Measurements from ENCODE around the gene ZMIZ2.

Gene ZMIZ2

GRCh38 chr7:44797329-44798258 lies 48.9 kb downstream of the ZMIZ2 start (continued):
- TF ChIP-seq, protein P1, sequence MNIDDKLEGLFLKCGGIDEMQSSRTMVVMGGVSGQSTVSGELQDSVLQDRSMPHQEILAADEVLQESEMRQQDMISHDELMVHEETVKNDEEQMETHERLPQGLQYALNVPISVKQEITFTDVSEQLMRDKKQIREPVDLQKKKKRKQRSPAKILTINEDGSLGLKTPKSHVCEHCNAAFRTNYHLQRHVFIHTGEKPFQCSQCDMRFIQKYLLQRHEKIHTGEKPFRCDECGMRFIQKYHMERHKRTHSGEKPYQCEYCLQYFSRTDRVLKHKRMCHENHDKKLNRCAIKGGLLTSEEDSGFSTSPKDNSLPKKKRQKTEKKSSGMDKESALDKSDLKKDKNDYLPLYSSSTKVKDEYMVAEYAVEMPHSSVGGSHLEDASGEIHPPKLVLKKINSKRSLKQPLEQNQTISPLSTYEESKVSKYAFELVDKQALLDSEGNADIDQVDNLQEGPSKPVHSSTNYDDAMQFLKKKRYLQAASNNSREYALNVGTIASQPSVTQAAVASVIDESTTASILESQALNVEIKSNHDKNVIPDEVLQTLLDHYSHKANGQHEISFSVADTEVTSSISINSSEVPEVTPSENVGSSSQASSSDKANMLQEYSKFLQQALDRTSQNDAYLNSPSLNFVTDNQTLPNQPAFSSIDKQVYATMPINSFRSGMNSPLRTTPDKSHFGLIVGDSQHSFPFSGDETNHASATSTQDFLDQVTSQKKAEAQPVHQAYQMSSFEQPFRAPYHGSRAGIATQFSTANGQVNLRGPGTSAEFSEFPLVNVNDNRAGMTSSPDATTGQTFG (tag by site-specific recombination; IDR thresholded peaks at IDR 0.05; ENCODE audit: borderline replicate concordance) = no peak
- TF ChIP-seq ZNF585B (tag by site-specific recombination; IDR thresholded peaks at IDR 0.05) (no peak), ZNF658 (tag by site-specific recombination; IDR thresholded peaks at IDR 0.05) (no peak), ZNF843 (tag by site-specific recombination; IDR thresholded peaks at IDR 0.05) (peak; percentile 35; the same call in 1 of the 2 replicates), FEZF1 (tag by site-specific recombination; IDR thresholded peaks at IDR 0.05) (no peak), SP2 (tag by site-specific recombination; IDR thresholded peaks at IDR 0.05) (peak; percentile 71), ZNF785 (tag by site-specific recombination; IDR thresholded peaks at IDR 0.05) (no peak), ZFP37 (tag by site-specific recombination; IDR thresholded peaks at IDR 0.05) (no peak), ZNF449 (tag by site-specific recombination; IDR thresholded peaks at IDR 0.05) (no peak; the same call in 1 of the 2 replicates), ZNF747 (tag by site-specific recombination; IDR thresholded peaks at IDR 0.05) (no peak), ZNF791 (tag by site-specific recombination; IDR thresholded peaks at IDR 0.05) (no peak), ZNF292 (tag by site-specific recombination; IDR thresholded peaks at IDR 0.05; ENCODE audit: borderline replicate concordance, low read depth) (no peak), ZNF2 (tag by site-specific recombination; IDR thresholded peaks at IDR 0.05) (peak; percentile 33; the same call in 1 of the 2 replicates), ZNF138 (tag by site-specific recombination; IDR thresholded peaks at IDR 0.05; ENCODE audit: borderline replicate concordance) (no peak), MEIS1 (CRISPR knock-in tag; IDR thresholded peaks at IDR 0.05; ENCODE audit: borderline replicate concordance) (no peak), ZNF391 (tag by site-specific recombination; IDR thresholded peaks at IDR 0.05; ENCODE audit: borderline replicate concordance, low read depth) (0 out of 2 replicates have a peak, but pooled peaks have one; percentile 21), ZNF112 (tag by site-specific recombination; IDR thresholded peaks at IDR 0.05) (no peak), GLI2 (tag by site-specific recombination; IDR thresholded peaks at IDR 0.05; ENCODE audit: borderline replicate concordance, low read depth) (no peak), ZNF324 (tag by site-specific recombination; IDR thresholded peaks at IDR 0.05) (peak; percentile 49; the same call in 1 of the 2 replicates), ZEB2 (tag by site-specific recombination; IDR thresholded peaks at IDR 0.05) (peak; percentile 17; the same call in 1 of the 2 replicates), ZNF423 (tag by site-specific recombination; IDR thresholded peaks at IDR 0.05) (no peak), TRIM28 (IDR thresholded peaks at IDR 0.05; ENCODE audit: borderline replicate concordance, low read length) (no peak), ZSCAN16 (tag by site-specific recombination; IDR thresholded peaks at IDR 0.05) (no peak), ZNF354C (tag by site-specific recombination; IDR thresholded peaks at IDR 0.05; ENCODE audit: borderline replicate concordance, low read depth) (no peak)
- TF ChIP-seq, protein P2, sequence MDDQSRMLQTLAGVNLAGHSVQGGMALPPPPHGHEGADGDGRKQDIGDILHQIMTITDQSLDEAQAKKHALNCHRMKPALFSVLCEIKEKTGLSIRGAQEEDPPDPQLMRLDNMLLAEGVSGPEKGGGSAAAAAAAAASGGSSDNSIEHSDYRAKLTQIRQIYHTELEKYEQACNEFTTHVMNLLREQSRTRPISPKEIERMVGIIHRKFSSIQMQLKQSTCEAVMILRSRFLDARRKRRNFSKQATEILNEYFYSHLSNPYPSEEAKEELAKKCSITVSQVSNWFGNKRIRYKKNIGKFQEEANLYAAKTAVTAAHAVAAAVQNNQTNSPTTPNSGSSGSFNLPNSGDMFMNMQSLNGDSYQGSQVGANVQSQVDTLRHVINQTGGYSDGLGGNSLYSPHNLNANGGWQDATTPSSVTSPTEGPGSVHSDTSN (CRISPR knock-in tag; IDR thresholded peaks at IDR 0.05) = no peak
- TF ChIP-seq, protein P3, sequence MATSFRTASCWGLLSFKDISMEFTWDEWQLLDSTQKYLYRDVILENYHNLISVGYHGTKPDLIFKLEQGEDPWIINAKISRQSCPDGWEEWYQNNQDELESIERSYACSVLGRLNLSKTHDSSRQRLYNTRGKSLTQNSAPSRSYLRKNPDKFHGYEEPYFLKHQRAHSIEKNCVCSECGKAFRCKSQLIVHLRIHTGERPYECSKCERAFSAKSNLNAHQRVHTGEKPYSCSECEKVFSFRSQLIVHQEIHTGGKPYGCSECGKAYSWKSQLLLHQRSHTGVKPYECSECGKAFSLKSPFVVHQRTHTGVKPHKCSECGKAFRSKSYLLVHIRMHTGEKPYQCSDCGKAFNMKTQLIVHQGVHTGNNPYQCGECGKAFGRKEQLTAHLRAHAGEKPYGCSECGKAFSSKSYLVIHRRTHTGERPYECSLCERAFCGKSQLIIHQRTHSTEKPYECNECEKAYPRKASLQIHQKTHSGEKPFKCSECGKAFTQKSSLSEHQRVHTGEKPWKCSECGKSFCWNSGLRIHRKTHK (tag by site-specific recombination; IDR thresholded peaks at IDR 0.05) = no peak
- TF ChIP-seq, protein P4, sequence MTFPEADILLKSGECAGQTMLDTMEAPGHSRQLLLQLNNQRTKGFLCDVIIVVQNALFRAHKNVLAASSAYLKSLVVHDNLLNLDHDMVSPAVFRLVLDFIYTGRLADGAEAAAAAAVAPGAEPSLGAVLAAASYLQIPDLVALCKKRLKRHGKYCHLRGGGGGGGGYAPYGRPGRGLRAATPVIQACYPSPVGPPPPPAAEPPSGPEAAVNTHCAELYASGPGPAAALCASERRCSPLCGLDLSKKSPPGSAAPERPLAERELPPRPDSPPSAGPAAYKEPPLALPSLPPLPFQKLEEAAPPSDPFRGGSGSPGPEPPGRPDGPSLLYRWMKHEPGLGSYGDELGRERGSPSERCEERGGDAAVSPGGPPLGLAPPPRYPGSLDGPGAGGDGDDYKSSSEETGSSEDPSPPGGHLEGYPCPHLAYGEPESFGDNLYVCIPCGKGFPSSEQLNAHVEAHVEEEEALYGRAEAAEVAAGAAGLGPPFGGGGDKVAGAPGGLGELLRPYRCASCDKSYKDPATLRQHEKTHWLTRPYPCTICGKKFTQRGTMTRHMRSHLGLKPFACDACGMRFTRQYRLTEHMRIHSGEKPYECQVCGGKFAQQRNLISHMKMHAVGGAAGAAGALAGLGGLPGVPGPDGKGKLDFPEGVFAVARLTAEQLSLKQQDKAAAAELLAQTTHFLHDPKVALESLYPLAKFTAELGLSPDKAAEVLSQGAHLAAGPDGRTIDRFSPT (tag by site-specific recombination; IDR thresholded peaks at IDR 0.05) = peak; percentile 60; the same call in 1 of the 2 replicates
- TF ChIP-seq, protein P5, sequence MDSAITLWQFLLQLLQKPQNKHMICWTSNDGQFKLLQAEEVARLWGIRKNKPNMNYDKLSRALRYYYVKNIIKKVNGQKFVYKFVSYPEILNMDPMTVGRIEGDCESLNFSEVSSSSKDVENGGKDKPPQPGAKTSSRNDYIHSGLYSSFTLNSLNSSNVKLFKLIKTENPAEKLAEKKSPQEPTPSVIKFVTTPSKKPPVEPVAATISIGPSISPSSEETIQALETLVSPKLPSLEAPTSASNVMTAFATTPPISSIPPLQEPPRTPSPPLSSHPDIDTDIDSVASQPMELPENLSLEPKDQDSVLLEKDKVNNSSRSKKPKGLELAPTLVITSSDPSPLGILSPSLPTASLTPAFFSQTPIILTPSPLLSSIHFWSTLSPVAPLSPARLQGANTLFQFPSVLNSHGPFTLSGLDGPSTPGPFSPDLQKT (IDR thresholded peaks at IDR 0.05; ENCODE audit: borderline replicate concordance, low read depth, low read length) = no peak
